A673 (cell line): ENCODE results near the gene C4A. TPM values are rescaled to one million over a fixed set of nuclear protein-coding genes. Genes with fewer than 3 reads are reported as not detected.

Experiments used
- BruUV-seq: library from RNA; stranded (reverse); fragments of 400-500 nt; replicated peaks from 2 replicates; lab custom pipeline; 2021; lab: Mats Ljungman, UMichigan
- CTCF ChIA-PET: fragments of 300-600 bp; sonication (Branson Sonifier 250); formaldehyde crosslinking; loops from one replicate; lab custom pipeline; 2022; ENCODE audit warnings: antibody characterized with exemption; lab: Charles Lee
- POLR2A ChIA-PET: fragments of 300-600 bp; sonication (Branson Sonifier 250); formaldehyde crosslinking; loops from one replicate; lab custom pipeline; 2022; ENCODE audit warnings: antibody characterized with exemption; ENCODE audit not compliant: low non-redundant PET; lab: Charles Lee
- DNase-seq: peaks from one replicate; pipeline ENCODE4 v3.0.0-alpha.2; 2015; ENCODE audit warnings: low spot score
- H3K27ac ChIP-seq: fragments of 200-600 bp; sonication (generic); 2 replicates; pipeline ENCODE4 v1.5.1; 2016; ENCODE audit warnings: mixed run types, low read depth, mild to moderate bottlenecking, mixed read lengths, antibody characterized with exemption, low read length; ENCODE audit not compliant: poor library complexity, severe bottlenecking
- H3K27me3 ChIP-seq: fragments of 200-600 bp; sonication (generic); replicated peaks from 2 replicates; pipeline ENCODE4 v1.6.1; 2017; ENCODE audit warnings: mixed run types, low read depth, mild to moderate bottlenecking, mixed read lengths, antibody characterized with exemption, low read length; ENCODE audit not compliant: insufficient read depth, poor library complexity
- H3K36me3 ChIP-seq: fragments of 200-600 bp; sonication (generic); 2 replicates; pipeline ENCODE4 v1.6.1; 2016; ENCODE audit warnings: mixed run types, mild to moderate bottlenecking, mixed read lengths, antibody characterized with exemption, low read length; ENCODE audit not compliant: insufficient read depth, poor library complexity, severe bottlenecking
- H3K4me1 ChIP-seq: fragments of 200-600 bp; sonication (generic); 2 replicates; pipeline ENCODE4 v1.6.1; 2017; ENCODE audit warnings: mixed run types, mild to moderate bottlenecking, mixed read lengths, antibody characterized with exemption, low read length; ENCODE audit not compliant: insufficient read depth, poor library complexity, severe bottlenecking
- H3K4me3 ChIP-seq: fragments of 200-600 bp; sonication (generic); 2 replicates; pipeline ENCODE4 v1.5.1; 2016; ENCODE audit warnings: low read depth, mixed run types, mild to moderate bottlenecking, mixed read lengths, low read length; ENCODE audit not compliant: poor library complexity, severe bottlenecking
- H3K9me3 ChIP-seq: fragments of 200-600 bp; sonication (generic); 2 replicates; pipeline ENCODE4 v1.6.1; 2016; ENCODE audit warnings: mixed run types, low read depth, mild to moderate bottlenecking, mixed read lengths, antibody characterized with exemption, low read length; ENCODE audit not compliant: poor library complexity, severe bottlenecking
- EZH2 ChIP-seq: fragments of 200-600 bp; sonication (generic); IDR thresholded peaks from 2 replicates; pipeline ENCODE4 v1.6.1; 2017; ENCODE audit warnings: borderline replicate concordance, low read depth, mild to moderate bottlenecking, mixed read lengths, antibody characterized with exemption, low read length; ENCODE audit not compliant: poor library complexity, severe bottlenecking
- intact Hi-C: fragments of 100-400 bp; cut with micrococcal nuclease; formaldehyde crosslinking; loops from one replicate; pipeline ENCODE4 v1.10.0; 2022; ENCODE audit not compliant: unreplicated experiment
- total RNA-seq: library from RNA; stranded (reverse); gene quantifications from 2 replicates; pipeline ENCODE4 v1.2.3, GENCODE V29; 2021
- TF ChIP-seq, protein P1 (sequence below): fragments of 300-800, 200-600 bp; sonication (generic); conservative IDR thresholded peaks from 2 replicates; pipeline ENCODE4 v1.5.1; 2017; ENCODE audit warnings: low read depth, mild to moderate bottlenecking, antibody characterized with exemption, low read length, moderate library complexity, mixed read lengths

Gene C4A
- total RNA-seq, 1 experiment from 2014 or later = 4.6 TPM

GRCh38 chr6:31945154-31945506 is 36.7 kb upstream of the C4A start:
- no peak overlapping the region for H3K27ac ChIP-seq

DNA sequence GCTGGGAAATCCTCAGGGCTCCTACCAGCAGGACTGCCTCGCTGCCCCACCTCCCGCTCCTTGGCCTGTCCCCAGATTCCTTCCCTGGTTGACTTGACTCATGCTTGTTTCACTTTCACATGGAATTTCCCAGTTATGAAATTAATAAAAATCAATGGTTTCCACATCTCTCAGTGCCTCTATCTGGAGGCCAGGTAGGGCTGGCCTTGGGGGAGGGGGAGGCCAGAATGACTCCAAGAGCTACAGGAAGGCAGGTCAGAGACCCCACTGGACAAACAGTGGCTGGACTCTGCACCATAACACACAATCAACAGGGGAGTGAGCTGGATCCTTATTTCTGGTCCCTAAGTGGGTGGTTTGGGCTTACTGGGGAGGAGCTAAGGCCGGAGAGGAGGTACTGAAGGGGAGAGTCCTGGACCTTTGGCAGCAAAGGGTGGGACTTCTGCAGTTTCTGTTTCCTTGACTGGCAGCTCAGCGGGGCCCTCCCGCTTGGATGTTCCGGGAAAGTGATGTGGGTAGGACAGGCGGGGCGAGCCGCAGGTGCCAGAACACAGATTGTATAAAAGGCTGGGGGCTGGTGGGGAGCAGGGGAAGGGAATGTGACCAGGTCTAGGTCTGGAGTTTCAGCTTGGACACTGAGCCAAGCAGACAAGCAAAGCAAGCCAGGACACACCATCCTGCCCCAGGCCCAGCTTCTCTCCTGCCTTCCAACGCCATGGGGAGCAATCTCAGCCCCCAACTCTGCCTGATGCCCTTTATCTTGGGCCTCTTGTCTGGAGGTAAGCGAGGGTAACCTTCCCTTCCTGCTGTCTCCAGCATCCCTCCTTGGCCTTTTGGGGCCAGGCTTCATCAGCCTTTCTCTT is 36.1 kb upstream of the C4A start, which contains the start of gene CFB:
CFB (plus strand) TSS at position 589 of the 863 bp plus-strand sequence; CDS start at position 716, 127 bp downstream.
- BruUV-seq = no TSS peak
- H3K27me3 ChIP-seq = no peaks in the 10 kb centered on the region
- peak; percentile 37 for DNase-seq
- intact Hi-C loops = no loop called here
- POLR2A ChIA-PET = no interaction called here
- CTCF ChIA-PET = no interaction called here
- H3K27ac ChIP-seq = no peak within 1 kb of the TSS
- H3K36me3 ChIP-seq = no peaks in the 10 kb centered on the region
- no peaks in the 10 kb centered on the region for H3K9me3 ChIP-seq
- no peak for TF ChIP-seq EZH2
- TF ChIP-seq, protein P1, sequence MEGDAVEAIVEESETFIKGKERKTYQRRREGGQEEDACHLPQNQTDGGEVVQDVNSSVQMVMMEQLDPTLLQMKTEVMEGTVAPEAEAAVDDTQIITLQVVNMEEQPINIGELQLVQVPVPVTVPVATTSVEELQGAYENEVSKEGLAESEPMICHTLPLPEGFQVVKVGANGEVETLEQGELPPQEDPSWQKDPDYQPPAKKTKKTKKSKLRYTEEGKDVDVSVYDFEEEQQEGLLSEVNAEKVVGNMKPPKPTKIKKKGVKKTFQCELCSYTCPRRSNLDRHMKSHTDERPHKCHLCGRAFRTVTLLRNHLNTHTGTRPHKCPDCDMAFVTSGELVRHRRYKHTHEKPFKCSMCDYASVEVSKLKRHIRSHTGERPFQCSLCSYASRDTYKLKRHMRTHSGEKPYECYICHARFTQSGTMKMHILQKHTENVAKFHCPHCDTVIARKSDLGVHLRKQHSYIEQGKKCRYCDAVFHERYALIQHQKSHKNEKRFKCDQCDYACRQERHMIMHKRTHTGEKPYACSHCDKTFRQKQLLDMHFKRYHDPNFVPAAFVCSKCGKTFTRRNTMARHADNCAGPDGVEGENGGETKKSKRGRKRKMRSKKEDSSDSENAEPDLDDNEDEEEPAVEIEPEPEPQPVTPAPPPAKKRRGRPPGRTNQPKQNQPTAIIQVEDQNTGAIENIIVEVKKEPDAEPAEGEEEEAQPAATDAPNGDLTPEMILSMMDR = no peak
- H3K4me1 ChIP-seq = no peaks in the 10 kb centered on the region
- no peak within 1 kb of the TSS for H3K4me3 ChIP-seq

More at GRCh38 chr6:31945154-31945506, 36.7 kb upstream of the C4A start:
- ChIA-PET CTCF (no interaction called here), POLR2A (no interaction called here)
- Histone ChIP-seq H3K9me3 (no peaks in the 10 kb centered on the region), H3K27me3 (no peaks in the 10 kb centered on the region), H3K4me1 (no peaks in the 10 kb centered on the region), H3K4me3 (no peak overlapping the region), H3K36me3 (no peaks in the 10 kb centered on the region)
- DNase-seq = no peak
- intact Hi-C loops = no loop called here
- no TSS peak for BruUV-seq
- TF ChIP-seq, protein P1 = no peak
- TF ChIP-seq EZH2 = no peak

DNA sequence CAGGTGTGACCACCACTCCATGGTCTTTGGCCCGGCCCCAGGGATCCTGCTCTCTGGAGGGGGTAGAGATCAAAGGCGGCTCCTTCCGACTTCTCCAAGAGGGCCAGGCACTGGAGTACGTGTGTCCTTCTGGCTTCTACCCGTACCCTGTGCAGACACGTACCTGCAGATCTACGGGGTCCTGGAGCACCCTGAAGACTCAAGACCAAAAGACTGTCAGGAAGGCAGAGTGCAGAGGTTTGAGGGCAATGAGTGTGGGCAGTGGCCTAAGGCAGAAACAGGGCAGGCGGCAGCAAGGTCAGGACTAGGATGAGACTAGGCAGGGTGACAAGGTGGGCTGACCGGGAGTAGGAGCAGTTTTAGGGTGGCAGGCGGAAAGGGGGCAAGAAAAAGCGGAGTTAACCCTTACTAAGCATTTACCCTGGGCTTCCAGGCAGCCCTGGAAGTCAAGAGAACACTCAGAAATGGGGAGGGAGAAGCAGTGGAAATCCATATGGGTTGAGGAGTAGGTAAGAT is 35.4 kb upstream of the C4A start:
- no peak overlapping the region for H3K4me3 ChIP-seq
- peaks cover under 1% of the 10 kb centered on the region for H3K36me3 ChIP-seq
- no peak for DNase-seq
- H3K27ac ChIP-seq = no peak overlapping the region
- POLR2A ChIA-PET = no interaction called here
- H3K9me3 ChIP-seq = no peaks in the 10 kb centered on the region
- no peaks in the 10 kb centered on the region for H3K27me3 ChIP-seq
- H3K4me1 ChIP-seq = no peaks in the 10 kb centered on the region
- TF ChIP-seq, protein P1 = no peak
- no peak for TF ChIP-seq EZH2
- intact Hi-C loops = no loop called here
- no TSS peak for BruUV-seq
- CTCF ChIA-PET = no interaction called here
